Placental epithelial cell (primary cell): ENCODE measurements around the gene TMEM181. TPM values are rescaled to one million over a fixed set of nuclear protein-coding genes. Genes with fewer than 3 reads are reported as not detected.

ENCODE experiments used
- small RNA-seq: library from RNA; depleted of rRNA; stranded (forward); fragments of <200 nt; gene quantifications from one replicate; pipeline ENCODE3, GENCODE V24; 2012
- total RNA-seq: library from RNA; depleted of rRNA; stranded (reverse); fragments of >200 nt; gene quantifications from 2 replicates; pipeline ENCODE4 v1.2.3, GENCODE V29; 2012

Gene TMEM181
- total RNA-seq = 13.3 and 23.5 TPM in 2 replicates

GRCh38 chr6:158559895-158560835 lies at the start of gene TMEM181:
Gene TMEM181 (plus strand): TSS chr6:158560091. CDS start chr6:158560225, 134 bp downstream.

GRCh38 chr6:158644231-158645063 lies 84.6 kb downstream of the TMEM181 start, which contains the start of gene DYNLT1:
Gene DYNLT1 (minus strand): TSS chr6:158644743. CDS start chr6:158644708, 35 bp downstream.

GRCh38 chr6:158649289-158650143 lies 89.6 kb downstream of the TMEM181 start, which contains the start of gene SYTL3:
Gene SYTL3 (plus strand): TSS chr6:158650054. CDS start chr6:158663269, 13,215 bp downstream.

Small RNA genes lying within 50 kb of the gene (small RNA-seq; reads per million reads assigned to genes)
- not detected for gene MIR7161

Other genes with a start within 250 kb of the TMEM181 start
- 107 and 194 TPM in 2 replicates for gene TULP4, start 247.6 kb upstream of the TMEM181 start, total RNA-seq
- 115 and 125 TPM in 2 replicates for gene DYNLT1, start 84.7 kb downstream of the TMEM181 start, total RNA-seq
- 11.8 and 13.2 TPM in 2 replicates for gene SYTL3, start 90.0 kb downstream of the TMEM181 start, total RNA-seq